K562 (cell line): Measurements from ENCODE around the gene GRIA4. TPM values are rescaled to one million over a fixed set of nuclear protein-coding genes. Genes with fewer than 3 reads are reported as not detected.

Source experiments
- ATAC-seq: fragments of 200-7000 bp; cut with Tn5 transposase; 3 replicates; pipeline ENCODE4 v1.9.1; 2020; ENCODE audit warnings: moderate library complexity
- BruUV-seq: library from RNA; stranded (reverse); fragments of 400-500 nt; replicated peaks from 2 replicates; lab custom pipeline; 2021; lab: Mats Ljungman, UMichigan
- CTCF ChIA-PET: fragments of 300-600 bp; formaldehyde crosslinking; extraction: SDS; loops from one replicate; lab custom pipeline; 2021; ENCODE audit warnings: low intra/inter-chr PET ratio; lab: Yijun Ruan, JAX
- POLR2A ChIA-PET: fragments of 300-600, 350-650 bp; sonication (Branson Sonifier 250); formaldehyde crosslinking; extraction: SDS; loops from one replicate; lab custom pipeline; 2021; ENCODE audit warnings: antibody characterized with exemption, inconsistent platforms; lab: Yijun Ruan, JAX
- DNase-seq, 4 experiments: peaks; one replicate each; pipeline versions ENCODE4 v3.0.0 to v3.0.0-alpha.2; 2011 to 2018; ENCODE audit warnings: low spot score in 3 of 4, mixed read lengths in 3 of 4; ENCODE audit errors: extremely low read depth in 1 of 4
- FAIRE-seq: peaks from 2 replicates; lab custom pipeline; 2011; peaks lifted over from hg19 to GRCh38; lab: Jason Lieb, UNC
- H2AFZ ChIP-seq: 2 replicates; pipeline ENCODE4 v1.6.0; 2011; ENCODE audit warnings: low read depth, low read length, control low read depth, inconsistent platforms
- H3K27ac ChIP-seq: fragments of 200-600 bp; 3 replicates; pipeline ENCODE4 v1.8.0; 2011; ENCODE audit warnings: low read depth, mild to moderate bottlenecking, control low read depth, inconsistent platforms, low read length, moderate library complexity, mixed read lengths; ENCODE audit errors: extremely low read depth
- H3K27me3 ChIP-seq, 2 experiments: fragments of 300-600 bp in 1 of 2; 2 replicates in 1 of 2; 3 replicates in 1 of 2; pipeline versions ENCODE4 v1.6.0 to v1.8.0; 2011; ENCODE audit warnings: inconsistent platforms in 2 of 2, low read length in 2 of 2, mild to moderate bottlenecking in 1 of 2, mixed read lengths in 1 of 2, moderate library complexity in 1 of 2; ENCODE audit not compliant: control insufficient read depth in 2 of 2, insufficient read depth in 2 of 2
- H3K36me3 ChIP-seq: fragments of 300-600 bp; 3 replicates; pipeline ENCODE4 v1.8.0; 2011; ENCODE audit warnings: mild to moderate bottlenecking, low read length, inconsistent platforms; ENCODE audit not compliant: control insufficient read depth, insufficient read depth
- H3K4me1 ChIP-seq, 2 experiments: fragments of 200-600 bp in 1 of 2; replicated peaks in 1 of 2; 2 replicates in 1 of 2; 3 replicates in 1 of 2; pipeline versions ENCODE4 v1.5.1 to v1.8.0; 2011; ENCODE audit warnings: inconsistent platforms in 2 of 2, low read length in 2 of 2, mild to moderate bottlenecking in 1 of 2, mixed read lengths in 1 of 2, moderate library complexity in 1 of 2; ENCODE audit not compliant: control insufficient read depth in 2 of 2, insufficient read depth in 2 of 2
- H3K4me2 ChIP-seq: 2 replicates; pipeline ENCODE4 v1.6.1; 2011; ENCODE audit warnings: low read length, control low read depth, inconsistent platforms, mixed read lengths; ENCODE audit not compliant: insufficient read depth
- H3K4me3 ChIP-seq: fragments of 200-600 bp; sonication (generic), shearing (Covaris generic); 2 replicates; pipeline ENCODE4 v1.5.1; 2016; ENCODE audit warnings: control low read depth, inconsistent platforms
- H3K79me2 ChIP-seq: fragments of 200-600 bp; 3 replicates; pipeline ENCODE4 v1.8.0; 2011; ENCODE audit warnings: low read length, inconsistent platforms; ENCODE audit not compliant: control insufficient read depth, insufficient read depth
- H3K9ac ChIP-seq, 2 experiments: 2 replicates each; pipeline versions ENCODE4 v1.6.0 to v1.6.1; 2011; ENCODE audit warnings: low read depth in 2 of 2, low read length in 2 of 2, control low read depth in 1 of 2, inconsistent platforms in 1 of 2, mild to moderate bottlenecking in 1 of 2, mixed read lengths in 1 of 2; ENCODE audit not compliant: insufficient read depth in 1 of 2
- H3K9me1 ChIP-seq: one replicate; pipeline ENCODE4 v1.6.0; 2011; ENCODE audit warnings: inconsistent platforms, mild to moderate bottlenecking, low read length, moderate library complexity; ENCODE audit not compliant: control insufficient read depth, insufficient read depth
- H3K9me3 ChIP-seq: replicated peaks from 2 replicates; pipeline ENCODE4 v1.5.1; 2011; ENCODE audit warnings: low read depth, low read length, inconsistent platforms; ENCODE audit not compliant: control insufficient read depth, insufficient read depth
- H4K20me1 ChIP-seq: replicated peaks from 2 replicates; pipeline ENCODE4 v1.6.1; 2011; ENCODE audit warnings: low read length, inconsistent platforms, mixed read lengths; ENCODE audit not compliant: control insufficient read depth, insufficient read depth
- ATF7 ChIP-seq: fragments of 450-650 bp; IDR thresholded peaks from 2 replicates; pipeline ENCODE4 v1.7.1; 2014; ENCODE audit warnings: mild to moderate bottlenecking, moderate library complexity
- DIDO1 ChIP-seq: fragments of 450-650 bp; IDR thresholded peaks from 2 replicates; pipeline ENCODE4 v1.6.1; 2016; ENCODE audit warnings: low read depth, missing biosample characterization, missing genetic modification characterization
- FOXA3 ChIP-seq, 2 experiments: fragments of 450-650 bp in 1 of 2; sonication (generic) in 1 of 2; formaldehyde crosslinking; IDR thresholded peaks in 1 of 2; conservative IDR thresholded peaks in 1 of 2; 2 replicates each; pipeline versions ENCODE4 v1.4.0 to v1.8.0; 2020 to 2022; ENCODE audit warnings: mild to moderate bottlenecking in 2 of 2, missing genetic modification reagents in 1 of 2
- L3MBTL2 ChIP-seq: fragments of 450-650 bp; IDR thresholded peaks from 2 replicates; pipeline ENCODE4 v1.6.1; 2016; ENCODE audit warnings: mild to moderate bottlenecking, moderate library complexity
- MEF2A ChIP-seq: IDR thresholded peaks from 2 replicates; pipeline ENCODE4 v1.6.1; 2011; ENCODE audit warnings: low read depth, mild to moderate bottlenecking, low read length, moderate library complexity; ENCODE audit not compliant: control insufficient read depth
- SMARCE1 ChIP-seq: fragments of 450-650 bp; IDR thresholded peaks from 2 replicates; pipeline ENCODE4 v1.7.1; 2016; ENCODE audit warnings: mild to moderate bottlenecking
- SPI1 ChIP-seq: IDR thresholded peaks from 2 replicates; pipeline ENCODE4 v1.6.1; 2011; ENCODE audit warnings: low read depth, low read length, control low read depth, borderline replicate concordance
- ZNF140 ChIP-seq: fragments of 250-450 bp; sonication (Bioruptor Pico); IDR thresholded peaks from 2 replicates; pipeline ENCODE4 v1.8.0; 2021; ENCODE audit warnings: moderate library complexity, mild to moderate bottlenecking, inconsistent platforms
- ZNF76 ChIP-seq: fragments of 250-450 bp; sonication (Bioruptor Pico); IDR thresholded peaks from 2 replicates; pipeline ENCODE4 v1.4.0; 2020; ENCODE audit warnings: mild to moderate bottlenecking, moderate library complexity, borderline replicate concordance
- WGBS: fragments of 100-300 bp; shearing (Covaris generic); methylation state at CpG from one replicate; pipeline ENCODE4 v1.1.6; 2016; ENCODE audit warnings: low coverage, mixed read lengths; ENCODE audit not compliant: insufficient coverage; ENCODE audit errors: missing lambda C conversion rate; 5-methylcytosine and 5-hydroxymethylcytosine counted together
- in situ Hi-C: fragments of 300-500 bp; cut with MboI; formaldehyde crosslinking; loops from 4 replicates; pipeline ENCODE4 v1.15.0; 2018; ENCODE audit warnings: inconsistent platforms, mixed read lengths
- intact Hi-C: fragments of 100-400 bp; cut with micrococcal nuclease; formaldehyde crosslinking; loops from 2 replicates; pipeline ENCODE4 v1.14.2; 2022
- polyA plus RNA-seq, 8 experiments: library from polyadenylated mRNA; depleted of rRNA in 4 of 8; stranded (reverse) in 5 of 8; unstranded in 3 of 8; fragments of >200 nt; fragmentation: Nextera tagmentation in 2 of 8; fragmentation: Illumina TruSeq in 1 of 8; extraction: Ambion mirVana in 2 of 8; extraction: Trizol in 1 of 8; gene quantifications; 2 replicates each; pipeline versions ENCODE4 v1.2.1 to v1.2.3, GENCODE V29; 2011 to 2014; ENCODE audit warnings: inconsistent platforms in 1 of 8, missing spikeins in 1 of 8
- total RNA-seq, 7 experiments: library from RNA; depleted of rRNA in 6 of 7; stranded (reverse); fragments of >200 nt in 6 of 7; fragmentation: Illumina TruSeq in 2 of 7; extraction: Trizol in 2 of 7; gene quantifications; 2 replicates each; pipeline versions ENCODE4 v1.2.1 to v1.2.3, GENCODE V29; 2011 to 2021; ENCODE audit warnings: low replicate concordance in 1 of 7
- TF ChIP-seq, protein P1 (sequence below): fragments of 250-450 bp; sonication (Bioruptor Pico); IDR thresholded peaks from 2 replicates; pipeline ENCODE4 v1.8.0; 2021; ENCODE audit warnings: moderate library complexity, mild to moderate bottlenecking, inconsistent platforms
- TF ChIP-seq, protein P2 (sequence below), 3 experiments: fragments of 200-800 bp in 1 of 3; fragments of 250-450 bp in 1 of 3; fragments of 450-650 bp in 1 of 3; sonication (Bioruptor Pico) in 1 of 3; sonication (Bioruptor generic) in 1 of 3; formaldehyde crosslinking in 1 of 3; IDR thresholded peaks; 2 replicates each; pipeline versions ENCODE4 v1.6.1 to v1.8.0; 2016 to 2022; ENCODE audit warnings: mild to moderate bottlenecking in 2 of 3, missing genetic modification characterization in 2 of 3, missing compliant biosample characterization in 1 of 3, moderate library complexity in 1 of 3
- TF ChIP-seq, protein P3 (sequence below): fragments of 150-350 bp; conservative IDR thresholded peaks from 2 replicates; pipeline ENCODE4 v1.6.1; 2014; ENCODE audit warnings: low read length

The GRIA4 gene
- total and polyA plus RNA-seq, 9 of the 15 experiments (the other 6 are each of a cell fraction or from before 2014, with no cell fraction given), result not detected

DNA sequence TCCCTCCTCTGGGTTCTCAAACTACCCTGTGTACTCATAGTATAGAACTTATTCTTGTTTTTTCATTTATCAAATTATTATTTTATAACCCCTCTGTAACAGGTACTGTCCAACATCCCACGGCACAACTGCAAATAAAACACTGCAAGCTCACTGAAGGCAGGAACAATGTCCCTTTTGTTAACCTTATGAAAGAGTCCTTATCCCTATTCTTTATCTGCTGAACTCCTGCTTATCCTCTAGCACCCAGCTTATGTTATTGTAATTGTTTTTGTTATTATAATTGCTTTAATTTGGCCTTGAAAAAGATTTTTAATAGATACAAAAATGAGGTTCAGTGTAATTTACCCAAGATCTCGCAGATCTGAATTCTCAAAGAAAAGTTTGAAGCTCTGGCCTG is 281.8 kb downstream of the GRIA4 start (continued):
- TF ChIP-seq MEF2A, result no peak
- TF ChIP-seq, protein P1, sequence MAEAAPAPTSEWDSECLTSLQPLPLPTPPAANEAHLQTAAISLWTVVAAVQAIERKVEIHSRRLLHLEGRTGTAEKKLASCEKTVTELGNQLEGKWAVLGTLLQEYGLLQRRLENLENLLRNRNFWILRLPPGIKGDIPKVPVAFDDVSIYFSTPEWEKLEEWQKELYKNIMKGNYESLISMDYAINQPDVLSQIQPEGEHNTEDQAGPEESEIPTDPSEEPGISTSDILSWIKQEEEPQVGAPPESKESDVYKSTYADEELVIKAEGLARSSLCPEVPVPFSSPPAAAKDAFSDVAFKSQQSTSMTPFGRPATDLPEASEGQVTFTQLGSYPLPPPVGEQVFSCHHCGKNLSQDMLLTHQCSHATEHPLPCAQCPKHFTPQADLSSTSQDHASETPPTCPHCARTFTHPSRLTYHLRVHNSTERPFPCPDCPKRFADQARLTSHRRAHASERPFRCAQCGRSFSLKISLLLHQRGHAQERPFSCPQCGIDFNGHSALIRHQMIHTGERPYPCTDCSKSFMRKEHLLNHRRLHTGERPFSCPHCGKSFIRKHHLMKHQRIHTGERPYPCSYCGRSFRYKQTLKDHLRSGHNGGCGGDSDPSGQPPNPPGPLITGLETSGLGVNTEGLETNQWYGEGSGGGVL, result no peak
- TF ChIP-seq, all 486 proteins: peak for 0

DNA sequence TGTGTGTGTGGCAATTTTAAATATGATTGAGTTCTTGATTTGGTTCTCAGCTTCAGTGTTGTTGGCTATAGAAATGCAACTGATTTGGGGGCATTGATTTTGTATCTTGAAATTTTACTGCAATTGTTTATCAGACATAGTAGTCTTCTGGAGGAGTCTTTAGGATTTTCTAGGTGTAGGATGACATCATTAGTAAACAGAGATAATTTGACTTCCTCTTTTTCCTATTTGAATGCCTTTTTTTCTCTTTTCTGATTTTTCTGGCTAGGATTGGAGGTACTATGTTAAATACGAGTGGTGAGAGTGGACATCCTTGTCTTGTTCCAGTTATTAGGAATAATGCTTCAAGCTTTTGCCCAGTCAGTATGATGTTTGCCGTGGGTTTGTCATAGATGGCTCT is 287.3 kb downstream of the GRIA4 start:
- FAIRE-seq, result no peak
- Histone ChIP-seq H3K27ac (no peak overlapping the region), H3K79me2 (no peaks in the 10 kb centered on the region), H3K9me3 (no peaks in the 10 kb centered on the region), H3K9ac (no peak overlapping the region), H3K4me2 (no peak overlapping the region), H3K4me3 (no peak overlapping the region), H3K27me3 (no peaks in the 10 kb centered on the region), H3K4me1 (no peaks in the 10 kb centered on the region), H3K9me1 (no peaks in the 10 kb centered on the region), H4K20me1 (no peaks in the 10 kb centered on the region), H3K36me3 (no peaks in the 10 kb centered on the region), H2AFZ (no peak overlapping the region)
- BruUV-seq, result no TSS peak
- 0% methylated on average over 2 of the region's 2 CpGs for WGBS
- no peak for ATAC-seq
- in situ Hi-C loops (no loop called here), intact Hi-C loops (no loop called here)
- no peak for DNase-seq
- POLR2A ChIA-PET, result no interaction called here
- CTCF ChIA-PET, result no interaction called here
- TF ChIP-seq L3MBTL2, result no peak
- TF ChIP-seq FOXA3 (CRISPR knock-in tag; conservative IDR thresholded peaks at IDR 0.05 in 1 of 2, IDR thresholded peaks at IDR 0.05 in 1 of 2), result 0 out of 4 replicates have a peak, but pooled peaks of 1 of the 2 experiments have one; percentile 24
- TF ChIP-seq, protein P2, sequence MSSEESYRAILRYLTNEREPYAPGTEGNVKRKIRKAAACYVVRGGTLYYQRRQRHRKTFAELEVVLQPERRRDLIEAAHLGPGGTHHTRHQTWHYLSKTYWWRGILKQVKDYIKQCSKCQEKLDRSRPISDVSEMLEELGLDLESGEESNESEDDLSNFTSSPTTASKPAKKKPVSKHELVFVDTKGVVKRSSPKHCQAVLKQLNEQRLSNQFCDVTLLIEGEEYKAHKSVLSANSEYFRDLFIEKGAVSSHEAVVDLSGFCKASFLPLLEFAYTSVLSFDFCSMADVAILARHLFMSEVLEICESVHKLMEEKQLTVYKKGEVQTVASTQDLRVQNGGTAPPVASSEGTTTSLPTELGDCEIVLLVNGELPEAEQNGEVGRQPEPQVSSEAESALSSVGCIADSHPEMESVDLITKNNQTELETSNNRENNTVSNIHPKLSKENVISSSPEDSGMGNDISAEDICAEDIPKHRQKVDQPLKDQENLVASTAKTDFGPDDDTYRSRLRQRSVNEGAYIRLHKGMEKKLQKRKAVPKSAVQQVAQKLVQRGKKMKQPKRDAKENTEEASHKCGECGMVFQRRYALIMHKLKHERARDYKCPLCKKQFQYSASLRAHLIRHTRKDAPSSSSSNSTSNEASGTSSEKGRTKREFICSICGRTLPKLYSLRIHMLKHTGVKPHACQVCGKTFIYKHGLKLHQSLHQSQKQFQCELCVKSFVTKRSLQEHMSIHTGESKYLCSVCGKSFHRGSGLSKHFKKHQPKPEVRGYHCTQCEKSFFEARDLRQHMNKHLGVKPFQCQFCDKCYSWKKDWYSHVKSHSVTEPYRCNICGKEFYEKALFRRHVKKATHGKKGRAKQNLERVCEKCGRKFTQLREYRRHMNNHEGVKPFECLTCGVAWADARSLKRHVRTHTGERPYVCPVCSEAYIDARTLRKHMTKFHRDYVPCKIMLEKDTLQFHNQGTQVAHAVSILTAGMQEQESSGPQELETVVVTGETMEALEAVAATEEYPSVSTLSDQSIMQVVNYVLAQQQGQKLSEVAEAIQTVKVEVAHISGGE (CRISPR knock-in tag; IDR thresholded peaks at IDR 0.05), result no peak
- TF ChIP-seq ATF7, result 0 out of 2 replicates have a peak, but pooled peaks have one; percentile 13
- TF ChIP-seq DIDO1, result no peak
- TF ChIP-seq ZNF76 (CRISPR knock-in tag), result no peak
- no peak for TF ChIP-seq ZNF140 (CRISPR knock-in tag)
- TF ChIP-seq SPI1, result peak; percentile 18; the same call in 1 of the 2 replicates
- TF ChIP-seq, protein P3, sequence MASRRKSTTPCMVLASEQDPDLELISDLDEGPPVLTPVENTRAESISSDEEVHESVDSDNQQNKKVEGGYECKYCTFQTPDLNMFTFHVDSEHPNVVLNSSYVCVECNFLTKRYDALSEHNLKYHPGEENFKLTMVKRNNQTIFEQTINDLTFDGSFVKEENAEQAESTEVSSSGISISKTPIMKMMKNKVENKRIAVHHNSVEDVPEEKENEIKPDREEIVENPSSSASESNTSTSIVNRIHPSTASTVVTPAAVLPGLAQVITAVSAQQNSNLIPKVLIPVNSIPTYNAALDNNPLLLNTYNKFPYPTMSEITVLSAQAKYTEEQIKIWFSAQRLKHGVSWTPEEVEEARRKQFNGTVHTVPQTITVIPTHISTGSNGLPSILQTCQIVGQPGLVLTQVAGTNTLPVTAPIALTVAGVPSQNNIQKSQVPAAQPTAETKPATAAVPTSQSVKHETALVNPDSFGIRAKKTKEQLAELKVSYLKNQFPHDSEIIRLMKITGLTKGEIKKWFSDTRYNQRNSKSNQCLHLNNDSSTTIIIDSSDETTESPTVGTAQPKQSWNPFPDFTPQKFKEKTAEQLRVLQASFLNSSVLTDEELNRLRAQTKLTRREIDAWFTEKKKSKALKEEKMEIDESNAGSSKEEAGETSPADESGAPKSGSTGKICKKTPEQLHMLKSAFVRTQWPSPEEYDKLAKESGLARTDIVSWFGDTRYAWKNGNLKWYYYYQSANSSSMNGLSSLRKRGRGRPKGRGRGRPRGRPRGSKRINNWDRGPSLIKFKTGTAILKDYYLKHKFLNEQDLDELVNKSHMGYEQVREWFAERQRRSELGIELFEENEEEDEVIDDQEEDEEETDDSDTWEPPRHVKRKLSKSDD, result no peak
- TF ChIP-seq SMARCE1, result no peak
